Activated T-cell treated with anti-CD3 and anti-CD28 coated beads for 4 hours (primary cell): Measurements from ENCODE around the gene CACNA1F.

Experiments
- DNase-seq: peaks from one replicate; pipeline ENCODE4 v3.0.0-alpha.2; 2020

CACNA1F gene

DNA sequence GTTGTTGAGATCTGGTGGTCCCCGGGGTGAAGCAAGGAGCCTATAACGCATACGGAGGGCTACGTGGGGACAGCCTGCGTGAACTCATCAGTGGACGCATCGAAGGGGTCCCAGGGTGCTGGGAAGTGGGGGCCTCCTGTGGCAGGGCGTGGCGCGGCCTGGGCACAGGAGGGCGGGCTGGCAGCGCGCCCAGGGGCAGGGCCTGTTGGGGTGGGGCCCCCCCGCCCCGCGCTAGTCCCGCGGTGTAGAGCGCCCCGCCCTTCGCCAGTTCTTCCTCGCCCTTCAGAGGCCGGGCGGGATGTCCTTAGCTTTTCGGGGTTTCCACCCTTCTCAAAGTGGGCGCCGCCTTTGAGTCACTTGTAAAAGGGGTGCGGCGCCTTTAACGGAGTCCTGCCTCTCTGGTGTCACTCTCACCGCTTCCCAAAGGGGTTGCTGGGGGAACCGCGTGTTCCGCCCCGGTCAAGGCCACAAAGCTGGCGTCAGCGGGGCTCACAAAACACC is 60.8 kb downstream of the CACNA1F start:
- peak; percentile 44 for DNase-seq

DNA sequence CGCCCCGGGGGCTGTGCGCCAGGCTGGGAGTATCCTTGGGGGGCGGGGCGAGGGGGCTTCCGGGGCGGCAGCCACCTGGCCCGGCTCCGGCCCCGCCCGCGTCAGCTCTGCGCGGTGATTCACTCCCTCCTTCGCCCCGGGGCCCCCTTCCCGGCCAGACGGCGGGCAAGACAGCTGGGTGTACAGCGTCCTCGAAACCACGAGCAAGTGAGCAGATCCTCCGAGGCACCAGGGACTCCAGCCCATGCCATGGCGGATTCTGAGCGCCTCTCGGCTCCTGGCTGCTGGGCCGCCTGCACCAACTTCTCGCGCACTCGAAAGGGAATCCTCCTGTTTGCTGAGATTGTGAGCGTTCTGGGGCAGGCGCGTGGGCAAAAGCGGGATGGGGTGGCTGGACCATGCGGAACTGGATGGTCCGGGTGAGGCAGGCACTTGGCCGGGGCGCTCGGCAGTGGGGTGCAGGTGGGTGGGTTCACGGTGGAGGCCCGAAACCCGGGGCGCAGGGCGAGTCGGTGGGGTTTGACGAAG is 61.3 kb downstream of the CACNA1F start, which contains the start of gene PLP2:
Gene PLP2 (plus strand): TSS at position 147 of the 528 bp plus-strand sequence. CDS start 103 bp downstream, at position 250.
- peak; percentile 52 for DNase-seq

DNA sequence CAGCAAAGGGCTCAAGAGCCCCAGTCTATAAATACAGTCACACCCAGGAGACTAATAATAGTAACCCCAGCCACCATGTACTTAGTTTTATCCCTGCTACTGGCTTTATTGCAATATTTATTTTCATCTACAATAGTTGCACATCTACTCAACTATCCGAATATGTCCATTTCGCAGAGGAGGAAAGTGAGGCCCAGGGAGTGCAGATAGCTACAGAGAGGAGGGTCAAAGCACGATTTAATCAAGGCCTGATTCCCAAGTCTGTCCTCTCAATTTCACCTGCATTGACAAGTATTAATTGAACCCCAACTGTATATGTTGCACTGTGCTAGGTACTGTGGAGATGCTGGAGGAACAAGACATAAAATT is 65.4 kb downstream of the CACNA1F start:
- no peak for DNase-seq

DNA sequence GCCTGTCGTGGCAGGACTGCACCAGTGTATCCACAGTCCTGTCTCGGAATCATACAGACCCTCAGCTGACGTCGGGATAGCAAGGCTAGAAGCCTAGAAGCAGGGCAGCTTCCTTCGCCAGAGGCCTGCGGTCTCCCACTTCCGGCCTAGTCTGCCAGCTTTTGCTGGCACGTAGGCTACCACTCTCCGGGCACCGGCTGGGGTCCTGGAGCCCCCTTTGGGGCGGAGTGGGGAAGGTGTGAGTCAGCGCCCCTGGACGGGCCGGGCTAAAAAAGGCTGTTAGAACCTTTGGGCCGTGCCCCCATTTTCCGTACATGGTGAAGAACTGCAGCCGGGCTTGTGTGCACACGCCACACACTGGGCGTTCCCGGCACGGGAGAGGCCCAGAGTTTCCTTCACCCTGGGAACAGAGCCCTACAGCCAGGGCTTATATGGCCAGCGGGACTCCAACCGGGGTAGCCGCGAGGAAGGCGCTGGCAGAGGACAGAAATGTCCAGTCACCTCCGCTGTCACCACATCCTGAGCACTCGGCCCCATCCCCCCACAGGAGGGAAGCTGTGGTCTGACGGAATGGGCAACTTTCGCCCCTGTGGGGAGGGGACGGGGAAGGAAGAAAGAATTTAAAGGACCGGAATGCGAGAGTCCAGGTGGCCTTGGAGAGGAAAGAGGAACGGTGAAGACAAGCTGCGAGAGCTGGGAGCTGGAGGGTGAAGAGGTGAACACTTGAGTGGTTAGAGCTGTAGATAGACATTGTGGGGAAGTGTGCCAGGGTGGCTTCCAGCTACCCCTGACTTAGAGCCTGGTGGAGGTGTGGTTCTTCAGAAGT is 66.0 kb downstream of the CACNA1F start:
- no peak for DNase-seq

DNA sequence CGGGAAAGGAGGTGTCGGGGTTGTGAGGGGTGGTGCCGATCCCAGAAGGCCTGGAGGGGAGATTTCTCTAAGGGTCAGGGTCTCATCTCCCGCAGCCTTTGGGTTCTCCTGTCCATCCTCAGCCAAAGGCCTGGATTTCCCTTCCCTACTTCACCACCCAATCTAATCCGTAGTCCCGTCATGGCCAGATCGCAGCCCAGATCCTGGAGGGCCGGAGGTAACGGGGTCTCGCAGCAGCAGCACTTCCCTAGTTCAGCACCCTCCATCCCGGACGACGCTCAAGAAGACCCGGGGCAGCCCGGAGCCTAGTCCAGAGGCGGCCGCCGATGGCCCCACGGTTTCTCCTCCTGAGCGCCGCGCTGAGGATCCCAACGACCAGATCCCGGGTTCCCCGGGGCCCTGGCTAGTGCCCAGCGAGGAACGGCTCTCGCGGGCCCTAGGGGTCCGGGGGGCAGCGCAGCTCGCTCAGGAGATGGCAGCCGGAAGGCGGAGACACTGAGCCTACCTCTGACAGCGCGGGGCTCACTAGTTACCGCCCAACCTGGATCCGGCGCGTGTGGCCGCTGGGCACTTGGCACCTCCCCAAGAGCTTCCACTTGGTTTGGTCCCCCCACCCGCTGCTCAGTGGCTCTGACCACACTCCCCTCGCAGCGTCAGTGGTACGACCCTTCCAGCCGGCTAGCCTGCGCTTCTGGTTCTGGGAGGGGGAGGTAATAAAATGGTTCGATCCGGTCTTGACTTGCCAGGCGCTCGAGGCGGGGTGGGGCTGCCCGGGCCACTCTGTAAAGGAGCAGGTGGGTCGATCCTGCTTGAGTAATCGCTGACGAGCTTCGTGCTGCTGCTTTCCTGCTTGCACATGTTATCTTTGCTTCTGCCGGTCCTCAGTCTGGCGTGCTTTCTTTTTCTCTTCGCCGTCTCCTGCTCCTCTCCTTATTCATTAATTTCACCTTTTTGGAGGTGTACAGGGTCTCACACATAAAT is 66.9 kb downstream of the CACNA1F start:
- DNase-seq = peak; percentile 41

GRCh38 chrX:49164589-49165360 is 68.4 kb downstream of the CACNA1F start:
- DNase-seq = no peak

GRCh38 chrX:49163555-49164419 is 69.4 kb downstream of the CACNA1F start:
- peak; percentile 57 for DNase-seq

- no peak for DNase-seq
Observed at GRCh38 chrX:49162620-49163019, 70.5 kb downstream of the CACNA1F start, which contains the start of gene MAGIX. Gene MAGIX, plus strand, starts transcription at chrX:49162758. Its CDS starts 132 bp downstream, at chrX:49162890.

DNA sequence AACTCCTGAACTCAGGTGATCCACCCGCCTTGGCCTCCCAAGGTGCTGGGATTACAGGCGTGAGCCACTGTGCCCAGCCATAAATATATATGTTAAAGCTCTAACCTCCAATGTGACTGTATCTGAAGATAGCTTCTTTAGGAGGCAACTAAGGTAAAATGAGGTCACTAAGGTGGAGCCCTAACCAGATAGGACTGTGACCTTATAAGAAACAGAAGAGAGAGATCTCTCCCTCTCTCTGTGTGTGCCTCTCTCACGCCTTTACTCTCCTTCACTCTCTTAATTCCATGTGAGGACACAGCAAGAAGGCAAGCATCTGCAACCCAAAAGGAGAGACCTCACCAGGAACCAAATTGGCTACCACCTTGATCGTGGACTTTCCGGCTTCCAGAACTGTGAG is 71.5 kb downstream of the CACNA1F start:
- DNase-seq = no peak

GRCh38 chrX:49160908-49161307 is 72.2 kb downstream of the CACNA1F start:
- DNase-seq = no peak

DNA sequence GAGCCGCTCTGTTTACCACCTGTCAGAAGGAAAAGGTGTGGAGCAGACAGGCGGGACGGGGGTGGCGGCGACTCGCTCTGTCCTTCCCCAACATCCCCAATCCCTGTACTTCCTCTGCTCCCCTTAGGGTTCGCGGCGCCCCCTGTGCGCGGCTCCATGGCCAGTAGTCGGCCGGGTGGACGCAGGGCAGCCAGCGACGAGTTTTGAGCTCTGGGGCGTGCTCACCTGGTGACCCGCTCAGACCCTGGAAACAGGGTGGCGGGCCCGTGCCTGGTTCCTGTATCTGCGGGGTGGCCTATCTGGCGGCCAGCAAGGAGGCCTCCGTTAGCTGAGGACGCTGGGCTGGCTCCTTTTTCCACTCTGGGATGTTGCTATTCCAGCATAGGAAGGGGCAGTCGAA is 75.9 kb downstream of the CACNA1F start:
- no peak for DNase-seq

GRCh38 chrX:49155900-49156837 is 77.0 kb downstream of the CACNA1F start:
- DNase-seq = peak; percentile 74

GRCh38 chrX:49155243-49155899 is 77.8 kb downstream of the CACNA1F start:
- no peak for DNase-seq
